ENCODE results near the gene ECM1.

DNA sequence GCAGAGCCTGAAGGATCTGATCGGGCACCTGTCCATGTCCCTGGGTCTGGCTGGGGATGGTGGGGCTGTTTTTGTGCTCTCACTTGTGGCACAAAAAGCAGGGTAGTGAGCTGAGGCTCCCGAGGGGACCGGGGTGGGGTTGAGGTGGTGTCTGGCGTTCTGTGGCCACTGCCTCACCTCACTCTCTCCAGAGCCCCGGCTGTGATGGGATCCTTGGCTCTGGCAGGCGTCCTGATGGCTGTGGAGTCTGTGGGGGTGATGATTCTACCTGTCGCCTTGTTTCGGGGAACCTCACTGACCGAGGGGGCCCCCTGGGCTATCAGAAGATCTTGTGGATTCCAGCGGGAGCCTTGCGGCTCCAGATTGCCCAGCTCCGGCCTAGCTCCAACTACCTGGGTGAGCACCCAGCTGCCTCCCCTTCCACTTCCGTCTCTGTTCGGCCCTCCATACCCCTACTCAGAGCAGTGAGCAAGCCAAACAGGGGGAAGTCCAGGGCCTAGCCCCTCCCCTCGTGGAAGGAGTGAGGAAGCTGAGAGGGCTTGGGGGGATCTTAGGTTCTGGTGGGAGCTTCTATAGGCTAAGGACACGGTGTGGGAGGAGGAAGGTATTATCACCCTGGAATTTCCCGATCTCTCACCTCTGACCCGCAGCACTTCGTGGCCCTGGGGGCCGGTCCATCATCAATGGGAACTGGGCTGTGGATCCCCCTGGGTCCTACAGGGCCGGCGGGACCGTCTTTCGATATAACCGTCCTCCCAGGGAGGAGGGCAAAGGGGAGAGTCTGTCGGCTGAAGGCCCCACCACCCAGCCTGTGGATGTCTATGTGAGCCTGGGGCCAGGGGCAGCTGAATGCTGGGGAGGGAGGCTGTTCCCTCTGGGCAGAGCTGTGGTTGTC lies 48.3 kb downstream of the ECM1 start:
- TF ChIP-seq, protein P1, sequence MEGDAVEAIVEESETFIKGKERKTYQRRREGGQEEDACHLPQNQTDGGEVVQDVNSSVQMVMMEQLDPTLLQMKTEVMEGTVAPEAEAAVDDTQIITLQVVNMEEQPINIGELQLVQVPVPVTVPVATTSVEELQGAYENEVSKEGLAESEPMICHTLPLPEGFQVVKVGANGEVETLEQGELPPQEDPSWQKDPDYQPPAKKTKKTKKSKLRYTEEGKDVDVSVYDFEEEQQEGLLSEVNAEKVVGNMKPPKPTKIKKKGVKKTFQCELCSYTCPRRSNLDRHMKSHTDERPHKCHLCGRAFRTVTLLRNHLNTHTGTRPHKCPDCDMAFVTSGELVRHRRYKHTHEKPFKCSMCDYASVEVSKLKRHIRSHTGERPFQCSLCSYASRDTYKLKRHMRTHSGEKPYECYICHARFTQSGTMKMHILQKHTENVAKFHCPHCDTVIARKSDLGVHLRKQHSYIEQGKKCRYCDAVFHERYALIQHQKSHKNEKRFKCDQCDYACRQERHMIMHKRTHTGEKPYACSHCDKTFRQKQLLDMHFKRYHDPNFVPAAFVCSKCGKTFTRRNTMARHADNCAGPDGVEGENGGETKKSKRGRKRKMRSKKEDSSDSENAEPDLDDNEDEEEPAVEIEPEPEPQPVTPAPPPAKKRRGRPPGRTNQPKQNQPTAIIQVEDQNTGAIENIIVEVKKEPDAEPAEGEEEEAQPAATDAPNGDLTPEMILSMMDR (conservative IDR thresholded peaks at IDR 0.05; ENCODE audit: low read depth, low read length) = no peak
- TF ChIP-seq EZH2 (IDR thresholded peaks at IDR 0.05; ENCODE audit: borderline replicate concordance, low read depth, low read length, poor library complexity, severe bottlenecking) = no peak

All from A673 (cell line).